ENCODE data around the gene SLC2A8. TPM values are rescaled to one million over a fixed set of nuclear protein-coding genes. Genes with fewer than 3 reads are reported as not detected.

The SLC2A8 gene
- total and polyA plus RNA-seq, 4 experiments from 2014 or later: 1.1 to 3.2 (median 2.2) TPM

DNA sequence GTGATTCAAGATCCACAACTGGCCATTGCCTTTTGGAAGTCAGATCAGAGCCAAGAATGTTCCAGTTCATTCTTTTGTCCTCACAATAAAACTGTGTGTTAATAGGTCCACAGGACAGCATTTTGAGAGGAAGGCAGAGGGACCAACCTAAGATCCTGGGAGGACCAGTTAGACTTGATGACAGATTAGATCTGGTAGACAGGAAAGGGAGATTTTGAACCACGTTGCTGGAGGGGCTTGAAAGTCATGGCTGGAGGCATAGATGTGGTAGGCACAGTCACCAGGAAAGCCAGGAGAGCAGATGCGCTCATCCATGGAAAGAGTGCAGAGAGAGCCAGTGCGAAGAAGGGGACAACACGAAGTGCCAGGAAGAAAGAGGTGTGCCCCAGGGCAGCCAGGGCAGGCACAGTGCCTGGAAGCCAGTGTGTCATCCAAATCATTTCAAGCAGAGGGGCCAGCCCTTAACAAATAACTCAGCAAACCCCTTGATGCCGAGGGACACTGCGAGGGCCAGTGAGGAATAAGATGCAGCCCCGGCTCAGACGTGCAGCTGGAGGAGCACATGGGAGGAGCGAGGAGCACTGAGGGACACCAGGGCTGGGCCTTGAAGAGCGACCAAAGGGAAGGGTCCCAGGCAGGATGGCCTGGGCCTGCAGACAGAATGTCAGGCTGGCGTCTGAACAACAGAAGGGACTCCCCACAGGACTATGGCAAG, 12.8 kb upstream of the SLC2A8 start:
- Histone ChIP-seq H3K4me1 (ENCODE audit: insufficient read depth, low read length) (peaks cover 15% of the 10 kb centered on the region), H3K27ac (ENCODE audit: low read depth, low read length) (no peak overlapping the region), H3K27me3 (ENCODE audit: insufficient read depth, low read length) (peaks cover 35% of the 10 kb centered on the region), H3K4me3 (ENCODE audit: low read length in 2 of 2) (no peak overlapping the region), H3K9me3 (ENCODE audit: control insufficient read depth in 1 of 2, low read length in 2 of 2) (no peaks in the 10 kb centered on the region), H3K36me3 (ENCODE audit: insufficient read depth, low read length) (no peaks in the 10 kb centered on the region)
- ChIA-PET CTCF (ENCODE audit: partially characterized antibody) (no interaction called here), POLR2A (ENCODE audit: partially characterized antibody) (interaction anchor here (1.5 kb wide), 1 partner anchor 13 kb away, joined by 4 read pairs; the partner anchor contains the start of gene SLC2A8)
- no peak for DNase-seq
- H3K27me3 Mint-ChIP-seq: peaks cover 56 to 58% of the 10 kb centered on the region in 2 donors
- no peak overlapping the region for H3K27ac Mint-ChIP-seq
- H3K4me3 Mint-ChIP-seq: no peak overlapping the region
- H3K9me3 Mint-ChIP-seq: peaks cover 0 to 14% (median 9%) of the 10 kb centered on the region in 8 donors
- intact Hi-C loops (cut with micrococcal nuclease): no loop called here
- H3K36me3 Mint-ChIP-seq: no peaks in the 10 kb centered on the region
- H3K4me1 Mint-ChIP-seq: peaks cover 13 to 15% (median 15%) of the 10 kb centered on the region in 4 donors

- Mint-ChIP-seq H3K27ac (no peak overlapping the region), H3K9me3 (peaks cover 0 to 7% (median 5%) of the 10 kb centered on the region in 8 donors), H3K36me3 (no peaks in the 10 kb centered on the region), H3K27me3 (peaks cover 54% of the 10 kb centered on the region in 2 donors), H3K4me3 (no peak overlapping the region), H3K4me1 (peaks cover 15 to 18% (median 17%) of the 10 kb centered on the region in 4 donors)
- H3K27me3 ChIP-seq (ENCODE audit: insufficient read depth, low read length): peaks cover 40% of the 10 kb centered on the region
- no peak overlapping the region for H3K4me3 ChIP-seq (ENCODE audit: low read length in 2 of 2)
- no peaks in the 10 kb centered on the region for H3K36me3 ChIP-seq (ENCODE audit: insufficient read depth, low read length)
- CTCF ChIA-PET (ENCODE audit: partially characterized antibody): no interaction called here
- peaks cover 20% of the 10 kb centered on the region for H3K4me1 ChIP-seq (ENCODE audit: insufficient read depth, low read length)
- DNase-seq: no peak
- no peaks in the 10 kb centered on the region for H3K9me3 ChIP-seq (ENCODE audit: control insufficient read depth in 1 of 2, low read length in 2 of 2)
- H3K27ac ChIP-seq (ENCODE audit: low read depth, low read length): no peak overlapping the region
- POLR2A ChIA-PET (ENCODE audit: partially characterized antibody): interaction anchor here (1.5 kb wide), 1 partner anchor 12 kb away, joined by 4 read pairs; the partner anchor contains the start of gene SLC2A8
- intact Hi-C loops (cut with micrococcal nuclease): no loop called here
Observed at GRCh38 chr9:127384901-127385300, 12.1 kb upstream of the SLC2A8 start.

- Histone ChIP-seq H3K4me3 (ENCODE audit: low read length in 2 of 2) (no peak overlapping the region), H3K4me1 (ENCODE audit: insufficient read depth, low read length) (peaks cover 23% of the 10 kb centered on the region)
- POLR2A ChIA-PET (ENCODE audit: partially characterized antibody): no interaction called here
Observed at GRCh38 chr9:127386249-127386648, 10.7 kb upstream of the SLC2A8 start.

DNA sequence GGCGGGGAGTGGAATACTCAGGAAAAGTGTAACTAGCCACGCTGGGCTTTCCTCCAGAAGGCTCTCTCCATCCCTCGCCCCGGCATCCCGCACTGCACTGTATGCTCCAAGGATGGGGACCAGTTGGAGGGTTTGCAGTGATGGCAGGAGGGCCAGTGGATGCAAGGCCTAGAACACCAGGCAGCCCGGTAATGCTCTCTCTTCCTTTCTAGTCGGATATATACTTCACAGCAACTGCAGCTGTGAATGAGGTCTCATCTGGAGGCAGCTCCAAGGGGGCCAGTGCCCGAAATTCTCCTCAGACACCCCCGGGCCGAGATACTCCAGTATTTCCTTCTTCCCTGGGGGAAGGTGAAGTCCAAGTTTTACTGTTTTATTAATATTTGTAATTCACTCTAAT, 10.0 kb upstream of the SLC2A8 start:
- Histone ChIP-seq H3K36me3 (ENCODE audit: insufficient read depth, low read length) (no peaks in the 10 kb centered on the region), H3K9me3 (ENCODE audit: control insufficient read depth in 1 of 2, low read length in 2 of 2) (no peaks in the 10 kb centered on the region), H3K27ac (ENCODE audit: low read depth, low read length) (no peak overlapping the region), H3K27me3 (ENCODE audit: insufficient read depth, low read length) (peaks cover 54% of the 10 kb centered on the region), H3K4me1 (ENCODE audit: insufficient read depth, low read length) (peaks cover 23% of the 10 kb centered on the region), H3K4me3 (ENCODE audit: low read length in 2 of 2) (no peak overlapping the region)
- intact Hi-C loops (cut with micrococcal nuclease): no loop called here
- no peak for DNase-seq
- H3K4me1 Mint-ChIP-seq: peaks cover 17 to 18% (median 17%) of the 10 kb centered on the region in 4 donors
- no peaks in the 10 kb centered on the region for H3K36me3 Mint-ChIP-seq
- CTCF ChIA-PET (ENCODE audit: partially characterized antibody): interaction anchor here (2.2 kb wide), 1 partner anchor 10 kb away, joined by 7 read pairs; the partner anchor contains the start of gene SLC2A8
- peak overlapping the region in 1 of 7 donors; percentile 58 for H3K27ac Mint-ChIP-seq
- H3K4me3 Mint-ChIP-seq: no peak overlapping the region
- peaks cover 55 to 59% of the 10 kb centered on the region in 2 donors for H3K27me3 Mint-ChIP-seq
- peaks cover 0 to 2% (median 0%) of the 10 kb centered on the region in 8 donors for H3K9me3 Mint-ChIP-seq
- POLR2A ChIA-PET (ENCODE audit: partially characterized antibody): interaction anchor here (0.8 to 3.6 kb wide), 3 partner anchors 10 to 162 kb away, joined by 3 to 30 read pairs (median 3); partner anchors contain the start of genes LRSAM1, RPL12 and SLC2A8

More at GRCh38 chr9:127386249-127386648, 10.7 kb upstream of the SLC2A8 start:
- Mint-ChIP-seq H3K9me3 (peaks cover 0 to 2% (median 0%) of the 10 kb centered on the region in 8 donors), H3K4me3 (no peak overlapping the region), H3K36me3 (no peaks in the 10 kb centered on the region), H3K27ac (no peak overlapping the region), H3K27me3 (peaks cover 53 to 54% of the 10 kb centered on the region in 2 donors), H3K4me1 (peaks cover 17 to 18% (median 17%) of the 10 kb centered on the region in 4 donors)
- no peak for DNase-seq
- CTCF ChIA-PET (ENCODE audit: partially characterized antibody): interaction anchor here (1.0 kb wide), 1 partner anchor 12 kb away, joined by 3 read pairs; no protein-coding TSS in a partner anchor
- Histone ChIP-seq H3K27ac (ENCODE audit: low read depth, low read length) (no peak overlapping the region), H3K27me3 (ENCODE audit: insufficient read depth, low read length) (peaks cover 49% of the 10 kb centered on the region), H3K36me3 (ENCODE audit: insufficient read depth, low read length) (no peaks in the 10 kb centered on the region), H3K9me3 (ENCODE audit: control insufficient read depth in 1 of 2, low read length in 2 of 2) (no peaks in the 10 kb centered on the region)
- intact Hi-C loops (cut with micrococcal nuclease): no loop called here

GRCh38 chr9:127388037-127388855, 8.7 kb upstream of the SLC2A8 start:
- DNase-seq: peak; percentile 90 to 95 (median 93)
- Histone ChIP-seq H3K27ac (ENCODE audit: low read depth, low read length) (no peak overlapping the region), H3K9me3 (ENCODE audit: control insufficient read depth in 1 of 2, low read length in 2 of 2) (no peaks in the 10 kb centered on the region), H3K36me3 (ENCODE audit: insufficient read depth, low read length) (no peaks in the 10 kb centered on the region), H3K27me3 (ENCODE audit: insufficient read depth, low read length) (peaks cover 66% of the 10 kb centered on the region), H3K4me3 (ENCODE audit: low read length in 2 of 2) (no peak overlapping the region), H3K4me1 (ENCODE audit: insufficient read depth, low read length) (peaks cover 23% of the 10 kb centered on the region)
- no peaks in the 10 kb centered on the region for H3K36me3 Mint-ChIP-seq
- intact Hi-C loops (cut with micrococcal nuclease): loop anchor here (1.0 to 2.0 kb wide), 4 partner anchors 8 to 402 kb away; partner anchors contain the start of genes LRSAM1, RPL12 and ZNF79
- ChIA-PET CTCF (ENCODE audit: partially characterized antibody) (interaction anchor here (0.7 to 2.2 kb wide), 2 partner anchors 9 to 46 kb away, joined by 4 to 7 read pairs; partner anchors contain the start of gene SLC2A8), POLR2A (ENCODE audit: partially characterized antibody) (interaction anchor here (1.2 to 3.6 kb wide), 5 partner anchors 9 to 402 kb away, joined by 3 to 30 read pairs (median 7); partner anchors contain the start of genes LRSAM1, RPL12 and SLC2A8)
- peaks cover 17 to 18% (median 18%) of the 10 kb centered on the region in 4 donors for H3K4me1 Mint-ChIP-seq
- peak overlapping the region; percentile 39 to 93 (median 82) for H3K27ac Mint-ChIP-seq
- peak overlapping the region in 6 of 8 donors; percentile 40 to 69 (median 54) for H3K4me3 Mint-ChIP-seq
- H3K27me3 Mint-ChIP-seq: peaks cover 56 to 65% of the 10 kb centered on the region in 2 donors
- peaks cover 0 to 2% (median 0%) of the 10 kb centered on the region in 8 donors for H3K9me3 Mint-ChIP-seq

GRCh38 chr9:127388856-127389238, 8.1 kb upstream of the SLC2A8 start:
- no peak for DNase-seq
- intact Hi-C loops (cut with micrococcal nuclease): loop anchor here (1.0 to 2.0 kb wide), 4 partner anchors 7 to 403 kb away; partner anchors contain the start of genes LRSAM1, RPL12 and ZNF79
- Mint-ChIP-seq H3K36me3 (no peaks in the 10 kb centered on the region), H3K27me3 (peaks cover 57 to 64% of the 10 kb centered on the region in 2 donors), H3K4me1 (peaks cover 17 to 18% (median 18%) of the 10 kb centered on the region in 4 donors), H3K4me3 (peak overlapping the region in 4 of 8 donors; percentile 40 to 69 (median 50)), H3K9me3 (peaks cover 0 to 2% (median 0%) of the 10 kb centered on the region in 8 donors), H3K27ac (peak overlapping the region; percentile 39 to 93 (median 82))
- Histone ChIP-seq H3K4me3 (ENCODE audit: low read length in 2 of 2) (no peak overlapping the region), H3K27me3 (ENCODE audit: insufficient read depth, low read length) (peaks cover 66% of the 10 kb centered on the region), H3K27ac (ENCODE audit: low read depth, low read length) (no peak overlapping the region), H3K9me3 (ENCODE audit: control insufficient read depth in 1 of 2, low read length in 2 of 2) (no peaks in the 10 kb centered on the region), H3K4me1 (ENCODE audit: insufficient read depth, low read length) (peaks cover 23% of the 10 kb centered on the region), H3K36me3 (ENCODE audit: insufficient read depth, low read length) (no peaks in the 10 kb centered on the region)
- ChIA-PET CTCF (ENCODE audit: partially characterized antibody) (interaction anchor here (0.7 to 2.2 kb wide), 2 partner anchors 8 to 46 kb away, joined by 4 to 7 read pairs; partner anchors contain the start of gene SLC2A8), POLR2A (ENCODE audit: partially characterized antibody) (interaction anchor here (0.6 to 3.6 kb wide), 5 partner anchors 8 to 442 kb away, joined by 3 to 30 read pairs (median 7); partner anchors contain the start of genes LRSAM1, RPL12 and SLC2A8)

Measured in CD4-positive, alpha-beta memory T cell (primary cell).